Left colon (tissue), 2 donors: Measurements from ENCODE around the gene VSIG4. TPM values are rescaled to one million over a fixed set of nuclear protein-coding genes. Genes with fewer than 3 reads are reported as not detected.

Source experiments
- ATAC-seq: fragments of 200-7000 bp; cut with Tn5 transposase; one replicate; pipeline ENCODE4 v1.9.1; 2020; ENCODE audit warnings: mild to moderate bottlenecking, moderate library complexity
- DNase-seq, 2 donors: peaks; one replicate each; pipeline ENCODE4 v3.0.0-alpha.2; 2020
- intact Hi-C, 2 donors: fragments of 100-400 bp; cut with DNase I in 1 of 2; cut with micrococcal nuclease in 1 of 2; formaldehyde crosslinking; loops; one replicate each; pipeline versions ENCODE4 v1.11.2 to v1.14.0; 2022; cut with DNase I, micrococcal nuclease
- total RNA-seq, 2 donors: library from RNA; stranded (reverse); fragmentation: NEBNext Ultra II Directional; extraction: Animal tissue kit (Norgen Biotek cat#: 25700); gene quantifications; one replicate each; pipeline ENCODE4 v1.2.1, GENCODE V29; 2021
- donor health status: DM: no; HTN: no; CAD: no.
- donor health status: DM: yes; HTN: yes; CAD: no.

VSIG4 gene
- total RNA-seq, 2 donors from 2014 or later, result 15.4 to 30.4 TPM

DNA sequence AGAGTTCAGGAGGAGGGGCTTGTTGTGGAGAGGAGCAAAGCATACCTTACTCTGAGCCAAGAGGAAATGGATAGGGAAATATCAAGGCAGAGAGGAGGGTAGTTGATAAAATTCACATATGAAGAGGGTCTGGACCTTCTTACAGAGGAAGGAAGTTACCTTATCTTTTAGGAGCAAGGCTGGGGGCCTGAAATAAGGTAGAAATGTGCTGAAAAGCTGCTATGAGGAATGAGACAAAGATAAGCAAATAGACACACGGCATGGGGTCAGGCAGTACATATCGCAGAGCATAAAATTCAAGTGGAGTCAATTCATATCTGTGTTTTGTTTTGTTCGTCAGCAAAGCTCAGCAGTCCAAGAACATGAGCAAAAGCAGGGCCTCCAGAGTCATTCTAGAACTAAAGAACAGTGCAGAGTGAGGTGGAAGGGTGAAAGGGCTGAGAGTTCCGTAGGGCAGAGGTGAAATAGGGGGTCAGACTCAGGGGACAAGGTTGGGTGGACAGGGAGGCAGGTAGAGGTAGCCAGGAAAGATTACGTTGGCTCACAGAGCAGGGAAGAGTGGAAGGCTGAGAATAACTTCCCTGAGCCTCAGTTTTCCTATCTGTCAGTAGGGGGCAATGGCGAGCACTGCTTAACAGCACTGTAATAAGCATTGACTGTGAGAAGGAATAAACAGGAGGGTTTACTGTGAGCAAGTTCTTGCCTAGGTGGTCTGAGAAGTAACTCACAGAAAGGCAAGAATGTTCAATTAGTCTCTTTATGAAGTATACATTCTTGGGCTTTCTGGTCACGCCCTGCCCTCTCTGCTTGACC is 9.2 kb downstream of the VSIG4 start:
- intact Hi-C loops, result no loop called here
- DNase-seq (peak in 1 of 2 donors; percentile 36), ATAC-seq (peak; percentile 77)

GRCh38 chrX:66028936-66029335 is 10.9 kb downstream of the VSIG4 start:
- intact Hi-C loops, result no loop called here
- ATAC-seq (no peak), DNase-seq (no peak)

DNA sequence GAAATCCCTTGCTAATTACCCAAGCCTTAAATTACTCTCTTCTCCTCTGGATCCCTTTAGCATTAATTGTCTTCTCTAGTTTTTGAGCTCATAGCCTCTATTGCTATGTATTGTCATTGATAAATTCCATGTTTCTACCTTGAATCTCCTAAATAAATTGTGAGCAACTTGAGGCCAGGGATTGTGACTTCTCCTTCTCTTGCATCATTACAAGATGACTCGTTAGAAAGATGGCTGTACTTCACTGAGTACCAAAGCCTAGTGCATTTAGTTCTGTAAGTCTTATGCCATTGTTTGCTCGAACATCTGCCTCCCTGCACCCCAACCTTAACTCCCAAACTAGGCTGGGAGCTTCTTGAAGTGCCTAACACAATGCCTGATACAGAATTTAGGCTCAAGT is 15.3 kb downstream of the VSIG4 start:
- intact Hi-C loops, result no loop called here
- ATAC-seq, result no peak
- no peak for DNase-seq

GRCh38 chrX:66024092-66024467 is 15.8 kb downstream of the VSIG4 start:
- ATAC-seq (no peak), DNase-seq (no peak)
- intact Hi-C loops, result no loop called here

DNA sequence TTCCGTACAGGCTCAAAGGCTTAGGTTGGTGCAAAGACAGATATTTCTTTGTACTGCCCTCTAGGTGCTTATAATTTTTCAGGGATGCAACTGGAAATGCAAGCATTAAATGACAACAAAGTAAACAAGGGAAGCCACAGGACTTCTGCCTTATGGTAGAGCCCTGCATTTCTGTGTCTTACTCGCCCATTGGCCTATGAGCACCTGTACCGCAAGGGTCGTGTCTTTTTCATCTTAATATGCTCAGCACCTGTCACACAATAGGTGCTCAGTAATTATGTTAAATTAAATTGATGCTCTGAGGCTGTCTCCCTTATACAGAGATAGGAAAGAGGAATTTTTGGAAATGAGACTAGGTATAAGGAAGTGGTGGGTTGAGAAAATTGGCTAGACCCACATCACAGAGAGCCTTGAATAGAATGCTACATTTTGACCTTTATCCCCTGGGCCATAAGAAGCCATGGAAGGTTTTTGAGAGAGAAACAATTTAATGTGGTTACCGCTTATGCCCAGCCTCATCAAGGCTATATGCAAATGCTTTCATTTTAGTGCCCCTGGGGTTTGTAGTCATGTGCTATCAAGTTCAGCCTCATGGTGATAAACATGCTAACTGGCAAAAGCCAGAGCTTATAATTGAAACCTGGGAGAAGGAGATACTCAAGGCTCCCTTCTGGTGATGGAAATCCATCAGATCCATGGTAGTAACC is 16.3 kb downstream of the VSIG4 start:
- ATAC-seq (no peak), DNase-seq (no peak)
- intact Hi-C loops, result no loop called here

GRCh38 chrX:66022632-66023384 is 17.1 kb downstream of the VSIG4 start:
- intact Hi-C loops, result no loop called here
- DNase-seq (no peak), ATAC-seq (no peak)

GRCh38 chrX:66021765-66022631 is 17.9 kb downstream of the VSIG4 start:
- DNase-seq (no peak), ATAC-seq (no peak)
- intact Hi-C loops, result no loop called here

- intact Hi-C loops, result no loop called here
Measured at GRCh38 chrX:66021401-66021764, 18.5 kb downstream of the VSIG4 start.

GRCh38 chrX:66020631-66021334 is 19.1 kb downstream of the VSIG4 start:
- ATAC-seq, result no peak
- intact Hi-C loops, result no loop called here
- DNase-seq, result no peak

More at GRCh38 chrX:66021401-66021764, 18.5 kb downstream of the VSIG4 start:
- ATAC-seq (no peak), DNase-seq (no peak)

GRCh38 chrX:66019974-66020373 is 19.9 kb downstream of the VSIG4 start:
- no peak for DNase-seq
- ATAC-seq, result no peak
- intact Hi-C loops, result no loop called here

GRCh38 chrX:66019310-66019652 is 20.6 kb downstream of the VSIG4 start:
- DNase-seq (no peak), ATAC-seq (no peak)
- intact Hi-C loops, result no loop called here

- ATAC-seq (no peak), DNase-seq (no peak)
- intact Hi-C loops, result no loop called here
Measured at GRCh38 chrX:66018585-66019309, 21.1 kb downstream of the VSIG4 start.

- intact Hi-C loops, result no loop called here
- ATAC-seq (peak; percentile 91), DNase-seq (no peak)
Measured at GRCh38 chrX:66017659-66018170, 22.2 kb downstream of the VSIG4 start.

DNA sequence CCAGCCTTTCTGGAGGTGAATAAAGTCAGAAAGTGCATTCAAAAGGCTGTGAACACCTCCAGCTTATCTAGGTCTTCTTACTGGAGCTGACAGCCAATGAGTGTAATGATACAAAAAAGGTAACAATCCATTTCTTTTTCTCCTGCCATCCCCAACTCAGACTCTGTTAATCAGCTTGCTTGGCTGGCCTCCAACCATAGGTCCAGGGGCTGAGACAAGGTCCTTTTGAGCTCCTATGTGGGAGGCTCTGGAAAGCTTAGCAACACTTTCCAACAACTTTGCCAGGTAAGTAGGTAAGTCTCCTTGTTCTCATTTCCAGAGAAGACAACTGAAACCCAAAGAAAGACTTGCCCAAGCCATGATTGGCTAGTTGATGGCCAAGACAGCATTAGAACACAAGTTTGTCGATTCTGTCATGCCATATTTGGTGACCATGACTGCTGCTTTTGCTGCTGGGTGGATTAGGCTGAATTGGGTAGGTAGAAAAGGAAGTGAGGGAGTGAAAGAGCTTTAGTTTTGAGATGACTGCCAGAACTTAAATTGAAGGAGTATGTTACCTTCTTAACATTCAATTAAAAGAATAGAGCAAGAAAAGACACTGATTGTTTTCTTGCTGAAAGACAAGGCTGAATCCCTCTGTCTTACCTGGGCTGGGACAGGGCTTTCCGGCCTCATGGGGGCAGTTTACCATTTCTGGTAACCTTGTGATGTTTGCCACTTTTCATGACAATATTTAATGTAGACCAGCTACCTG is 22.8 kb downstream of the VSIG4 start:
- intact Hi-C loops, result no loop called here
- DNase-seq (peak in 1 of 2 donors; percentile 10), ATAC-seq (no peak)

DNA sequence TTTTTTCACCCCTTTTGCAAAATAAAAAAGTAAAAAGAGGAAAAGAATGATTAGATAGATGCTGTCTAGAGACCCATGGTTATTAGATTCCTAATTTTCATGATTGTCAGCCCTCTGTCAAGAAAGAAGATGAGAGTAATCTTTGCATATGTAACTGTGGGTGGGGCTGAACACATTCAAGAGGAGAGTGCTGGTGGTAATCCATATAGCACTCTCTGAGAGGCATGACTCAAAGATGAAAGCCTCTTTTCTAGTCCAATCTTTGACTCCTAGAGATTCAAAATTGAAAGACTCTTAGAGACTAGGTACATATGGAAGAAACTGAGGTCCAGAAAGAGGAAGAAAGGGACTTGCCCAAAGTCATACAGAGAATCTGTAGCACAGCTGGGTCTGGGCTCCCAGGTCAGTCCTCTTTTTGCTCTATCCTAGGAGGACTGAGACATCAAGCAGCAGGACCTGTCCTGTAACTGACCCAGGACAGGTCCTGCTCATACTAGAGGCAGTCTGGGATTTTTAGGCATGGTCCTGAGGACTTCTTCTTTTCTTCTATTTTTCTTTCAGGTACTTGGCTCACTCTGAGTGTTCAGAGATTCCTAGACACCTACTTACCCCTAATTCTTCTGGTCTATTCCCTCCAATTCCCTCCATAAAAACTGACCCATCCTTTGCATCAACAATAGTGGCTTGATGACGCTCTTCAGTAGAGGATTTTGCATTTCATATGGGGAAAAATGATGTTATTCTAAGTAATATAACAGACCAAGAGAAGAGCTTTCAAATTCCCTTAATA is 23.8 kb downstream of the VSIG4 start:
- intact Hi-C loops, result no loop called here
- DNase-seq (no peak), ATAC-seq (no peak)

- ATAC-seq (no peak), DNase-seq (peak; percentile 16 to 27)
- intact Hi-C loops, result no loop called here
Measured at GRCh38 chrX:66015152-66015831, 24.6 kb downstream of the VSIG4 start.
